Stimulated activated naive CD8-positive, alpha-beta T cell treated with anti-CD3 and anti-CD28 coated beads, Interleukin-15, Interleukin-2, amounts not matched to agents 100 ng/mL and 50 ng/mL, for 24 hours (primary cell): ENCODE results near the gene TMEM250.

Experiments used
- H3K27ac Mint-ChIP-seq: one replicate; pipeline ENCODE4 v1.8.0; 2021; ENCODE audit warnings: mild to moderate bottlenecking, mixed read lengths
- H3K27me3 Mint-ChIP-seq: one replicate; pipeline ENCODE4 v1.8.0; 2021; ENCODE audit warnings: mixed read lengths
- H3K36me3 Mint-ChIP-seq: one replicate; pipeline ENCODE4 v1.8.0; 2021; ENCODE audit warnings: low read depth, mixed read lengths
- H3K4me1 Mint-ChIP-seq: one replicate; pipeline ENCODE4 v1.8.0; 2021; ENCODE audit warnings: low read depth, mixed read lengths
- H3K4me3 Mint-ChIP-seq: one replicate; pipeline ENCODE4 v1.8.0; 2021; ENCODE audit warnings: mild to moderate bottlenecking, mixed read lengths
- H3K9me3 Mint-ChIP-seq: one replicate; pipeline ENCODE4 v1.8.0; 2021; ENCODE audit warnings: mixed read lengths

Gene TMEM250

DNA sequence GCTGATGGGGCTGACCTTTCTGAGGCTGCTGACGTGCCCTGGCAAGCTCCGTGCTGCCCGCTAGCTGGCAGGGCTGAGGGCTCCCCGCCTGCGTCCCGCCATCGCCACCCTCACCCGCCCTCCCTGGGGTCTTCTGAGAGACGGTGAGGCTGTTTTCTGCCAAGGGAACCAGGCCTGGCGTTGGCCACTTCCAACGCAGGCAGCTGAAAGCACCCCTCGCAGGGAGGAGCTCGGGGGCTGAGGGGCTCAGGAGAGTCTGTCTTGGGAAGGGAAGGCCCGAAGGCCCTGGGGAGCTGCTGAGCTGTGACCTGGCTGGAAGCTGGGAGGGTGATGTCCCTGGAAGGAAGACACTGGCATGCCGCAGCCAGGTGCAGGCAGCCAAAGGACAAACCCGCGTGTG, 9.8 kb upstream of the TMEM250 start:
- Mint-ChIP-seq H3K27me3 (peaks cover 16% of the 10 kb centered on the region), H3K36me3 (no peaks in the 10 kb centered on the region), H3K27ac (no peak overlapping the region), H3K9me3 (peaks cover 5% of the 10 kb centered on the region), H3K4me3 (no peak overlapping the region), H3K4me1 (no peaks in the 10 kb centered on the region)

DNA sequence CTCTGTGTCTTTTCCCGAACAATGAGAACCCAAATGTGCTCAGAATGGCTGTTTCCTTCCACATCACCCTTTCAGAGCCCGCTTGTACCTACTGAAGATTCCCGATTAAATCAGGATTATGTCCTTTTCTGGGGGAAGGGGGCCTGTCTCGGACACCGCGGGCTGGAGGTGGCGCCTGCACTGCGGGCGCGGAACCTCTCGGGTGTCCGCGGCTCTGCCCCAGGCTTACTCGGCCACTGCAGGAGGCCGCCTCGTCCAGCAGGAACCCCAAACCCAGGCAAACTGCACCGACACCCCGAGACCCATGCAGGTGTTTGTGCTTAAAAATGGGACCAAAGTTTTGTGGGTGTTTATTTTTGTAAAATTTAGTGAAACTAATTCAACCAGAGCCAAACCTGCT, 8.6 kb upstream of the TMEM250 start:
- peaks cover 5% of the 10 kb centered on the region for H3K9me3 Mint-ChIP-seq
- no peaks in the 10 kb centered on the region for H3K4me1 Mint-ChIP-seq
- no peak overlapping the region for H3K27ac Mint-ChIP-seq
- no peak overlapping the region for H3K4me3 Mint-ChIP-seq
- H3K36me3 Mint-ChIP-seq: no peaks in the 10 kb centered on the region
- peaks cover 16% of the 10 kb centered on the region for H3K27me3 Mint-ChIP-seq

DNA sequence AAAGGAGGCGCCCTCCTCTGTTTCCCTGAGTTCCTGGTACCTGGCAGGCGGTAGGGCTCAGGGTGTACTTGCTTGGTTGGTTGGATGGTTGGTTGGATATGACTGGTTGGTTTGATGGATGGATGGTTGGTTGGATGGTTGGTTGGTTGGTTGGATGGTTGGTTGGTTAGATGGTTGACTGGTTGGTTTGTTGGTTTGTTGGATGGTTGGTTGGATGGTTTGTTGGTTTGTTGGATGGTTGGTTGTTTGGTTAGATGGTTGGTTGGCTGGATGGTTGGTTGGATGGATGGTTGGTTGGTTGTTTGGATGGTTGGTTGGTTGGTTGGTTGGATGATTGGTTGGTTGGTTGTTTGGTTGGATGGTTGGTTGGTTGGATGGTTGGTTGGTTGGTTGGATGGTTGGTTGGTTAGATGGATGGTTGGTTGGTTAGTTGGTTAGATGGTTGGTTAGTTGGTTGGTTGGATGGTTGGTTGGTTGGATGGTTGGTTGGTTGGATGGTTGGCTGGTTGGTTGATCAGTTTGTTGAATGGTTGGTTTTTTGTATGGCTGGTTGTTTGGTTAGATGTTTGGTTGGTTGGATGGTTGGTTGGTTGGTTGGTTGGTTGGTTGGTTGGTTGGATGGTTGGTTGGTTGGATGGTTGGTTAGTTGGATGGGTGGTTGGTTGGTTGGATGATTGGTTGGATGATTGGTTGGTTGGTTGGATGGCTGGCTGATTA, 6.5 kb upstream of the TMEM250 start:
- Mint-ChIP-seq H3K4me1 (no peaks in the 10 kb centered on the region), H3K9me3 (peaks cover 5% of the 10 kb centered on the region), H3K27me3 (peaks cover 9% of the 10 kb centered on the region), H3K4me3 (no peak overlapping the region), H3K36me3 (no peaks in the 10 kb centered on the region), H3K27ac (no peak overlapping the region)

DNA sequence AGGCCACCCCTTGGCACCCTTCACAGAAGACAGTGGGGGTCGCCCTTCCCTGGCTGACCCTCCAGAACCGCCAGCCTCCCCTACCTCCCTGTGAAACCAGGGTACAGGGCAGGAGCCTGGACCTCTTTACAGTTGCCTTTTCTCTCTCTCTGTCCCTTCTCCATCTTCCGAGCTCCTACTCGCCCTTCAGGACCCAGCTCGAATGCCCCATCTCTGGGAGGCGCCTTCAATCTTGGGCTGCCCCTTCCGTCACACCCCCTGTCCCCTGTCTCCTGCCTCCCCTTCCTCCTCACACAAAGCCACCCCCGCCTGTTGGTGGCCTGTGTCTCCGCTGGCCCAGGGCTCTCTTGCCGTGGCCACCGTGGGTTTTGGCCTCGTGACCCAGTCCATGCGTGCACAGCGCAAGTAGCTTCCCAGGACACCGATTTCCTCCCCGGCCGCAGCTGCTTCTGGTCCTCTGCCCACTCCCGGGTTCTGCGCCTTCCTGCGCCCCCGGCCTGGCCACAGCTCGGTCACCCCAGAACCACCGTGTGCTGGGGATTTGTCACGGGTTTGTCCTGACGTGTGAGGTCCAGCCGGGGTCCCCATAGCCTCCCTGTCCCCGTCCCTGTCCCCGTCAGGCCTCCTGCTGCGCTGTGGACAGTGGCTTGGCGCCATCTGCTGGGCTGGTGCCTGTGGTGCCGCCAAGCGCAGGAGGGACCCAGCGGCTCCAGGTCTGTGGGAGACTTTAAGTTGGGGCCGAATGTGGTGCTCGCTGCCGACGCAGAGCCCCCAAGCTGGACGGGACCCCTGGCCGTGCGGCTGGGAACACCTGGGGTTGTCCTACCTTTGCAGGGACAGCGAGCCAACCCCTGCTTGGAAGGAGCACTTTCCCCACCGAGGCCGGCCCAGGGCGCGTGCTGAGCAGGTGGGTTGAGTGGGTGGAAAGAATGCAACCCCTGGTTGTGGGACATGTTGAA, 4.0 kb upstream of the TMEM250 start:
- Mint-ChIP-seq H3K4me3 (no peak overlapping the region), H3K36me3 (no peaks in the 10 kb centered on the region), H3K27me3 (peaks cover 8% of the 10 kb centered on the region), H3K4me1 (peaks cover under 1% of the 10 kb centered on the region), H3K9me3 (peaks cover 5% of the 10 kb centered on the region), H3K27ac (no peak overlapping the region)

DNA sequence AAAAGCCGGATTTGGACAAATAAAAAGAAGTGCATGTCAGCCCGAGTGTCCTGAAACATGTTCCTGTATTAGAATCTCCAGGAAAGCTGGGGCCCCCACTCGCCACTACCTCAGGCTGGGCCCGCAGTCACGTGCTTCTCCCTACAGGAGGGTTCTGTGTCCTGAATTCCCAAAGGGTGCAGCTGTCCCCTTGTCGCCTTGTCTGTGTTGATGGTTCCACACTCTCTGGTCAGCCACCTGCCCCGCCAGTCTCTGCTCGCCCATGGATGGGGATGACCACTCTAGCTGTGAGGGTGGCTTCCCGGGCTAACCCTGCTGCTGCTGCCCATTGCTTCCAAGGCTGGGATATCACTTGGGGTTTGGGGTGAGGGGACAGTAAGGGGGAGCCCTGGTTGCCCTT, 3.1 kb upstream of the TMEM250 start:
- H3K4me1 Mint-ChIP-seq: peaks cover 10% of the 10 kb centered on the region
- H3K9me3 Mint-ChIP-seq: peaks cover 5% of the 10 kb centered on the region
- H3K27ac Mint-ChIP-seq: no peak overlapping the region
- peaks cover 6% of the 10 kb centered on the region for H3K27me3 Mint-ChIP-seq
- H3K36me3 Mint-ChIP-seq: no peaks in the 10 kb centered on the region
- H3K4me3 Mint-ChIP-seq: no peak overlapping the region

DNA sequence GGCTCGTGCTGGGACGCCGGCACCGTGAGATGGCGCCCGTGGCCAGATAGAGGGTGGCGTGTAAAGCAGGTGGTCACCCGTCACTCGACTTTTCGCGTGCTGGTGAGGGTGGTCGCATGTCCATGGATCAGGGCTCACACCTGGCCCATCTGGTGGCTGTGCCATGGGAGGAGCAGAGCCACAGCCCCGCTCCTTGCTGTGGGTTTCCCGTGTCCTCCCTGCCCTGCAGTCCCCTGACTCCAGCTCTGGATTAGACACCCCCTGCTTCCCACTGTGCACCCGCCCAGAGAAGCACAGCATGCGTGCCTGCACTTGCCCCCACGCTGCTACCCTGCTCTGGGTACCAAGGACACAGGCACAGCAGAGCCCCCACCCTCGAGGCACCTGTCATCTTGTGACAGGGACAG, 1.8 kb upstream of the TMEM250 start:
- Mint-ChIP-seq H3K27ac (no peak overlapping the region), H3K4me1 (peaks cover 10% of the 10 kb centered on the region), H3K9me3 (peaks cover 5% of the 10 kb centered on the region), H3K4me3 (no peak overlapping the region), H3K36me3 (no peaks in the 10 kb centered on the region), H3K27me3 (peaks cover 6% of the 10 kb centered on the region)

DNA sequence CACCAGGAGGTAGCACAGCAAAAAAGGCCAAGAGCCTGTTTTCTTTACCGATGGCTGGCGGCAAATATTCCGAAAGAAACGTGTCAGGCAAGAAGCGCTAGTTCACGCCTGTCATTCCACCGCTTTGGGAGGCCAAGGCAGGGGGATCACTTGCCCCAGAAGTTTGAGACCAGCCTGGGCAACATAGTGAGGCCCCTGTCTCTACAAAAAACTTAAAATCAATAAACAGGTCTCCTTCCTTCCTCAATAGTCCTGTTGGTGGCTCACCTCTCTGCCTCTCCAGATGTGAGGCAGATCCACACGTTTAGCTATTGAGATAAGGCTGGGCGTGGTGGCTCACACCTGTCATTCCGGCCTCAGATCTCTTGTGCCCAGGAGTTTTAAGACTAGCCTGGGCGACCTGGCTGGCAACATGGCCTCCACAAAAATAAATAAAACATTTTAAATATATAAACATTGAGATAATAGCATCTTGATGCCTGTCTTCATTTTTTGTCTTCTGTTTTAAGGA, 1.3 kb upstream of the TMEM250 start:
- Mint-ChIP-seq H3K27me3 (peaks cover 2% of the 10 kb centered on the region), H3K9me3 (peaks cover 2% of the 10 kb centered on the region), H3K4me1 (peaks cover 11% of the 10 kb centered on the region), H3K4me3 (peak overlapping the region; percentile 78), H3K27ac (no peak overlapping the region), H3K36me3 (peaks cover 4% of the 10 kb centered on the region)

DNA sequence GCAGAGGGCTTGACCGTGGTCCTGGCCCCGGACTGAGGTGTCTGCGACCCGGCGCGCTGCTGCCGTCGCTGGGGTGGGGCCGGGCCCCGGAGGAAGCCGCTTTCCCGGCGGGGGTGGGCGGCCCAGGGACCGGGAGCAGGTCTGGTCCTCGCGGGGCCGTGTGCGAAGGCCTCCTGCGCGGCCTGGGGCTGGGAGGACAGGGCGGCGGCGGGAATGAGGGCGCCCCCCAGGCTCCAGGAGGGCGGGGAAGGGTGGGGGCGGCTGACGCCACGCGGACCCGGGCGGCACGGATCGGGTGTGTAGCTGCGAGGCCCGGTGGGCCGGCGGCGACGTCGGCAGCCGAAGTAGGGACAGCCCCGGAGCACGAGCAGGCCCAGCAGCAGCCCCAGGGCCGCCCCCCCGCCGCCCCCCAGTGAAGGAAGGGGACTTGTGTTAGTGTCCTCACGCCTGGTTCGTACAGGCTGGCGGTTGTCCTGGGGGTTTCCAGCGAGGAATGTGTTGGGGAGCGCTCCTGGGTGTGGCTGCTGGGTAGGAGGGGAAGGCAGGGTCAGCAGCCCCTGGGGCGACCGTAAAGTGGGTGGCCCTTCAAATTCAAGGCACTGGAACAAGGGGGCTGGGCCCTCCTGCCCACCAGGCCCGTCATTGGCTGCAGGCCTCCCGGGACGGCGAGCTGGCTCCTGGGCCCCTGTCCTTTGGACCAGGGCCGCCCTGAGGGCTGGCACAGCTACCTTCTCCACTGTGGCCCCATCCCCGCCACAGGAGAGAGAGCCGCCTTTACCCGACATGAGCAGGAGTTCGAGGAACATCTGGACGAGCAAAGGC, 597 bp upstream of the TMEM250 start:
- Mint-ChIP-seq H3K36me3 (peaks cover 7% of the 10 kb centered on the region), H3K4me3 (peak overlapping the region; percentile 78), H3K4me1 (peaks cover 17% of the 10 kb centered on the region), H3K9me3 (no peaks in the 10 kb centered on the region), H3K27ac (peak overlapping the region; percentile 70), H3K27me3 (no peaks in the 10 kb centered on the region)

DNA sequence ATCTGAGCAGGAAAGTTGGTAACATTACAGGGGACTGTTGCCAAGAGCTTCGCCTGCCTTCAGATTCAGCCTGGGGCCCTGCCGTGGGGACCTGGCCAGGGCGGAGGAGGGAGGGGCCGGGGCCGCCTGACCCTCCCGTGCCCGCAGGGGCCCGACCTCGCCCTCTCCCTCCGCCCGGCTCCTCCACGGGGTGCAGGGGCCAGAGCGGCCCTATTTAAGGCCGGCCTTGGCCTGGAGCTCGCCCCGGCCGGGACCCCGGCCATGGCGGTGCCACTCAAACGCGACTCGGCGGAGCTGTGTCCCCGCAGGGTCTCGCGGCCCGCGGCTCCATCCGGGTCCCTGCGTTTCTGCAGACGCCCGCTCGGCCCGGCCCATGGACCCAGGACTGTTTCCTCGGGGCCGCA, 757 bp downstream of the TMEM250 start:
- H3K9me3 Mint-ChIP-seq: no peaks in the 10 kb centered on the region
- H3K4me3 Mint-ChIP-seq: peak overlapping the region; percentile 90
- peaks cover 31% of the 10 kb centered on the region for H3K4me1 Mint-ChIP-seq
- peaks cover 7% of the 10 kb centered on the region for H3K36me3 Mint-ChIP-seq
- peak overlapping the region; percentile 94 for H3K27ac Mint-ChIP-seq
- H3K27me3 Mint-ChIP-seq: no peaks in the 10 kb centered on the region

DNA sequence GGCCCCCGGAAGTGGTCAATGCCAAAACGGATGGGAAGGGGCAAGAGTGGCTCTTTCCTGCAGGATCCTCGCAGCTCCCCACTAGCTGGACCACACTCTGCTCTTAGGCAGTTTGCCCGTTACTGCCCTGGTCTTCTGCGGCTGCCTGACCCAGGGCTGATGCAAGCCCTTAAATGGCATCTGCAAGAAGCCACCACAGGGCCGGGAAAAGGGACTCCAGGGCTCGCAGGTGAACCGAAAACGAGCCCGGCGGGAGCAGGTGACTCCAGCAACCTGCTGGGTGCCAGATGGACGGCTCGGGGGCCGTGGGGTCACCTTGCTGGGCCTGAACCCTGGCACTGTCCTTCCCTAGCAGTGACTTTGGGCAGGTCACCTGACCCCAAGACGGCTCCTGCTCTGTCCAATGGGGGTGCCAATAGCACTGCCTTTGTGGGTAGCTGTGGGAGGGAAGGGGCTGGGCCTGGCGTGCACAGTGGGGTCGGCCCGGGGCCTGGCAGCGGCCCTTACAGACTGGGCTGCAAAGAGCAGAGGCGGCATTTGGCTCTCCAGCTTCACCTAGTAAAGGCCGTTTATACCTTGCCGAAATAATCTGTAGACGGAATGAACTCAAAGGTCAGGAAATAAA, 1.3 kb downstream of the TMEM250 start:
- peaks cover 35% of the 10 kb centered on the region for H3K4me1 Mint-ChIP-seq

DNA sequence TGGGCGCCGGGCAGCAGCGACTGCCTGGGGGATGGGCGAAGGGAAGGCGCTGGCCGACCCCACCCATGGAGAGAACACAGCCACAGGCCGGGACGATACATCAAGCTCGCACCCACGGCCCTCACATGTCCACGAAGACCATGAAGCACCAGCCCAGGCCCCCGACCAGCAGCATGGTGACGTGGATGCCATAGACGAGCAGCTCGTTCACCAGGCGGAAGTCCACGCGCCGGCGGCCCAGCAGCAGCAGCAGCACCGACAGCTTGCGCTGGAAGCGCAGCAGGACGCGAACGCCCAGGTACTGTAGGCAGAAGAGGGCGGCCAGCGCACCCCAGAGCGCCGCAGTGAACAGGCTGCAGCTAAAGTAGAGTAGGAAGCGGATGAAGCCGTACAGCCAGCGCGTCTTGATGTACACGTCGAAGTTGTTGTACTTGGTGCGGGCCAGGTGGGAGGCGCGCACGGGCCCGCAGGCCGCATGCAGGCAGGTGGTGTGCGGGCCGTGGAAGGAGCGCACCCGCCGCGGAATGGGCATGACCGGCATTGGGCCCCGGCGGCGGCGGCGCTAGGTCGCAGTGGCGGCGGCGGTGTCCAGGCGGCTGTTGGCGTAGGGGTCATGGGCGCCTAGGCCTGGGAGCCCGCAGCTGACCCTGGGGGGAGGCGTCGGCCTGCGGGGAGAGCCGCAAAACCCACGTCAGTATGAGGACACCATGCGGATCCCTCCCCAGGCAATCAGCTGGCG, 2.1 kb downstream of the TMEM250 start:
- no peaks in the 10 kb centered on the region for H3K9me3 Mint-ChIP-seq
- H3K4me1 Mint-ChIP-seq: peaks cover 42% of the 10 kb centered on the region
- H3K36me3 Mint-ChIP-seq: peaks cover 7% of the 10 kb centered on the region
- no peak overlapping the region for H3K4me3 Mint-ChIP-seq
- no peaks in the 10 kb centered on the region for H3K27me3 Mint-ChIP-seq
- H3K27ac Mint-ChIP-seq: no peak overlapping the region

More for the DNA sequence above, 1.3 kb downstream of the TMEM250 start:
- H3K4me3 Mint-ChIP-seq: peak overlapping the region; percentile 90
- no peaks in the 10 kb centered on the region for H3K27me3 Mint-ChIP-seq
- peak overlapping the region; percentile 94 for H3K27ac Mint-ChIP-seq
- no peaks in the 10 kb centered on the region for H3K9me3 Mint-ChIP-seq
- peaks cover 7% of the 10 kb centered on the region for H3K36me3 Mint-ChIP-seq

DNA sequence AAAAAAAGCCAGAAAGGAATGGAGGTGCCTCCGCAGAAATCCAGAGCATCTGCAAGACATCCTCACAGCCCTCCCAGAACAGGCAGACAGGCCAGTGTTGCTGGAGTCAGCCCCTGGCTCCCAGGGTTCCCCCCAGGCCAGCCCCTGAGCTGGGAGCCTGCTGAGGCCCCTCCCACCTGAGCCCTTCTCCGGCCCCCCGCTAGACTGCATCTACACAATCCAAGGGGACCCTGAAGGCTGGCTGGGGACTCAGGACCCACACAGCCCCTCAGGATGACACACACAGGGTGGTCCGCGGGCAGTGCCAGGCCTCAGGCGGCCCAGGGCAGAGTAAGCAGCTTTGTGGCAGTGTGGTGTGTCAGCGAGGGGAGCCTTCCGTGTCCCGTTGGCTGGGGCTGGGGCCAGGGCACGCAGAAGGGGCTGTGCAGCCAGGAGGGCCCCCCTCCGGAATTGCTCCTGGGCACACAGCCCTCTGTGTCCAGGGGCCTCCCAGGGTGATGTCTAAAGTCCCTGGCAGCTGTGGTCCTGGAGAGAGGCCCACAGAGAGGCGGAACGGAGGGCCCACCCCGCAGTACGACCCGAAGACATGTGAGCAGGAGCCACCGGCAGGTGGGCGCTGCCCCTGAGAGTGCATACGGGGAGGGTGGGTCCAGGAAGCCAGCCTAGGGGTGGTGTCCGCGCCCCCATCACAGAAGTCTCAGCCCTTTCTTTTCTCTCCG, 2.9 kb downstream of the TMEM250 start:
- H3K4me1 Mint-ChIP-seq: peaks cover 49% of the 10 kb centered on the region
- no peak overlapping the region for H3K4me3 Mint-ChIP-seq
- H3K27ac Mint-ChIP-seq: no peak overlapping the region
- no peaks in the 10 kb centered on the region for H3K9me3 Mint-ChIP-seq
- peaks cover 7% of the 10 kb centered on the region for H3K36me3 Mint-ChIP-seq
- H3K27me3 Mint-ChIP-seq: no peaks in the 10 kb centered on the region

DNA sequence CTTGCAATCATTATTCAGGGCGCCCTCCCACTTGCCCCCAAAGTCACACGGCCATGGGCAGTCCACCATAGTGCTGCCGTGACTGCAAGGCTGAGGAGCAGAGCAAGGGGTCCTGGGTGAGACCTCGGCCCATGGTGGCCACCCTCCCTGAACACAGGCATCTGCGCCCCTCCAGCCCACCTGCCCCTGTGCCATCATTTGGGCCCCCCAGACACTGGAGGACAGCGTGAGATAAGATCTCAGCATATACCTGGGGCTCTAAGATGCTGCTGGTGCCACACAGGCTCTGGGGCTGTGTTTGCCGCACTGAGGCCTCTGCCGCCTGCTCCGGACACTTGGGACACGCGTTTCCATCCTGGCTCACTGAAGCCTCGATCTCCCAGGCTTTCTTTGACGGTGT, 3.5 kb downstream of the TMEM250 start:
- Mint-ChIP-seq H3K4me1 (peaks cover 55% of the 10 kb centered on the region), H3K9me3 (no peaks in the 10 kb centered on the region), H3K27me3 (no peaks in the 10 kb centered on the region), H3K4me3 (no peak overlapping the region), H3K27ac (no peak overlapping the region), H3K36me3 (peaks cover 7% of the 10 kb centered on the region)
